AG09309 (cell line): ENCODE data around the gene S100A14.
"Not testable (repeated sequence)": the region's sequence is repeated elsewhere in the genome, so short reads cannot be mapped to it uniquely, and the experiment has no call there.

Source experiments
- DNase-seq: peaks from one replicate; pipeline ENCODE4 v3.0.0-alpha.2; 2010; ENCODE audit warnings: low read depth
- H3K4me3 ChIP-seq: 2 replicates; pipeline ENCODE4 v1.5.1; 2011; ENCODE audit warnings: mild to moderate bottlenecking, low read depth, low read length, moderate library complexity; ENCODE audit not compliant: control insufficient read depth
- CTCF ChIP-seq: IDR thresholded peaks from 2 replicates; pipeline ENCODE4 v1.5.1; 2011; ENCODE audit warnings: mild to moderate bottlenecking, low read depth, low read length, inconsistent platforms; ENCODE audit not compliant: insufficient read depth, control insufficient read depth; ENCODE audit errors: missing control alignments

S100A14 gene

GRCh38 chr1:153597206-153597605, 18.9 kb downstream of the S100A14 start:
- no peak for DNase-seq
- H3K4me3 ChIP-seq, result no peak overlapping the region
- TF ChIP-seq CTCF, result no peak

- H3K4me3 ChIP-seq, result no peak overlapping the region
- DNase-seq, result no peak
- TF ChIP-seq CTCF, result no peak
These were observed 23.4 kb downstream of the S100A14 start for GRCh38 chr1:153592748-153593147.

GRCh38 chr1:153588482-153588881, 27.6 kb downstream of the S100A14 start:
- TF ChIP-seq CTCF, result no peak
- DNase-seq, result no peak
- H3K4me3 ChIP-seq, result no peak overlapping the region

- DNase-seq, H3K4me3 ChIP-seq: not testable (repeated sequence)
These were observed 28.1 kb downstream of the S100A14 start for GRCh38 chr1:153588033-153588432.

- DNase-seq, result no peak
- H3K4me3 ChIP-seq, result no peak overlapping the region
- TF ChIP-seq CTCF, result no peak
These were observed 28.8 kb downstream of the S100A14 start for GRCh38 chr1:153587314-153587713.

- no peak overlapping the region for H3K4me3 ChIP-seq
- TF ChIP-seq CTCF, result no peak
- no peak for DNase-seq
These were observed 29.8 kb downstream of the S100A14 start for GRCh38 chr1:153586347-153586746.

GRCh38 chr1:153585006-153585405, 31.1 kb downstream of the S100A14 start:
- no peak for DNase-seq
- no peak overlapping the region for H3K4me3 ChIP-seq
- no peak for TF ChIP-seq CTCF
